WTC11 (cell line): Measurements from ENCODE around the gene CD28. TPM values are rescaled to one million over a fixed set of nuclear protein-coding genes. Genes with fewer than 3 reads are reported as not detected.

Experiments used
- ATAC-seq: fragments of 200-7000 bp; cut with Tn5 transposase; 2 replicates; pipeline ENCODE4 v1.10.0; 2021; ENCODE audit warnings: mild to moderate bottlenecking, moderate library complexity
- CTCF ChIA-PET: fragments of 300-600 bp; sonication (Branson Sonifier 250); formaldehyde crosslinking; loops from one replicate; lab custom pipeline; 2021; ENCODE audit warnings: antibody characterized with exemption; lab: Charles Lee
- POLR2A ChIA-PET: fragments of 350-600 bp; sonication (Branson Sonifier 250); formaldehyde crosslinking; loops from one replicate; lab custom pipeline; 2021; ENCODE audit warnings: antibody characterized with exemption; lab: Charles Lee
- DNase-seq: peaks from one replicate; pipeline ENCODE4 v3.0.0; 2021; ENCODE audit warnings: low spot score
- H3K27ac Mint-ChIP-seq: 2 replicates; pipeline ENCODE4 v1.8.0; 2021; ENCODE audit warnings: mixed read lengths
- H3K27me3 Mint-ChIP-seq: 2 replicates; pipeline ENCODE4 v1.8.0; 2021; ENCODE audit warnings: low read depth, mild to moderate bottlenecking, moderate library complexity, mixed read lengths
- H3K36me3 Mint-ChIP-seq: 2 replicates; pipeline ENCODE4 v1.8.0; 2021; ENCODE audit warnings: mixed read lengths
- H3K4me1 Mint-ChIP-seq: 2 replicates; pipeline ENCODE4 v1.8.0; 2022; ENCODE audit warnings: mixed read lengths
- H3K4me3 Mint-ChIP-seq: 2 replicates; pipeline ENCODE4 v1.8.0; 2021; ENCODE audit warnings: mild to moderate bottlenecking, moderate library complexity, mixed read lengths
- H3K9me3 Mint-ChIP-seq: 2 replicates; pipeline ENCODE4 v1.8.0; 2021; ENCODE audit warnings: mixed read lengths
- ESRRA ChIP-seq: sonication (generic); formaldehyde crosslinking; IDR thresholded peaks from 2 replicates; pipeline ENCODE4 v1.8.1; 2022; ENCODE audit warnings: mild to moderate bottlenecking, missing genetic modification reagents, borderline replicate concordance
- ETV6 ChIP-seq: sonication (generic); formaldehyde crosslinking; IDR thresholded peaks from 2 replicates; pipeline ENCODE4 v1.8.1; 2022; ENCODE audit warnings: mild to moderate bottlenecking, missing genetic modification reagents
- GTF2I ChIP-seq: fragments of 250-450 bp; sonication (Bioruptor Pico); conservative IDR thresholded peaks from 2 replicates; pipeline ENCODE4 v1.4.0; 2021; ENCODE audit warnings: mild to moderate bottlenecking
- KAT7 ChIP-seq: sonication (generic); formaldehyde crosslinking; IDR thresholded peaks from 2 replicates; pipeline ENCODE4 v1.8.1; 2023; ENCODE audit warnings: missing genetic modification reagents, mild to moderate bottlenecking, borderline replicate concordance
- NFYB ChIP-seq: sonication (generic); formaldehyde crosslinking; conservative IDR thresholded peaks from 2 replicates; pipeline ENCODE4 v1.8.0; 2022; ENCODE audit warnings: low read depth, missing genetic modification reagents
- NR1H2 ChIP-seq: sonication (generic); formaldehyde crosslinking; IDR thresholded peaks from 2 replicates; pipeline ENCODE4 v1.9.0; 2021; ENCODE audit warnings: mild to moderate bottlenecking, moderate library complexity, missing genetic modification reagents
- PRRX2 ChIP-seq: fragments of 250-450 bp; sonication (Bioruptor Pico); IDR thresholded peaks from 2 replicates; pipeline ENCODE4 v1.8.0; 2021; ENCODE audit warnings: mild to moderate bottlenecking
- SMAD4 ChIP-seq: sonication (generic); formaldehyde crosslinking; IDR thresholded peaks from 2 replicates; pipeline ENCODE4 v1.8.0; 2022; ENCODE audit warnings: mild to moderate bottlenecking, missing genetic modification reagents
- SOX15 ChIP-seq: fragments of 250-450 bp; sonication (Bioruptor Pico); IDR thresholded peaks from 2 replicates; pipeline ENCODE4 v1.9.0; 2021; ENCODE audit warnings: mild to moderate bottlenecking
- ZNF121 ChIP-seq: sonication (generic); formaldehyde crosslinking; IDR thresholded peaks from 2 replicates; pipeline ENCODE4 v1.8.0; 2023; ENCODE audit warnings: missing genetic modification reagents
- ZNF317 ChIP-seq: sonication (generic); formaldehyde crosslinking; IDR thresholded peaks from 2 replicates; pipeline ENCODE4 v1.8.1; 2023; ENCODE audit warnings: low read depth, mild to moderate bottlenecking, moderate library complexity, missing genetic modification reagents, borderline replicate concordance
- ZNF416 ChIP-seq: fragments of 250-450 bp; sonication (Bioruptor Pico); IDR thresholded peaks from 2 replicates; pipeline ENCODE4 v1.9.0; 2021; ENCODE audit warnings: mild to moderate bottlenecking, inconsistent platforms
- total RNA-seq: library from RNA; stranded (reverse); gene quantifications from 3 replicates; pipeline ENCODE4 v1.2.3, GENCODE V29; 2021
- TF ChIP-seq, protein P1 (sequence below): fragments of 250-450 bp; sonication (Bioruptor Pico); IDR thresholded peaks from 2 replicates; pipeline ENCODE4 v1.9.0; 2021; ENCODE audit warnings: moderate library complexity, mild to moderate bottlenecking, inconsistent platforms, borderline replicate concordance
- TF ChIP-seq, protein P2 (sequence below): sonication (generic); formaldehyde crosslinking; IDR thresholded peaks from 2 replicates; pipeline ENCODE4 v1.8.1; 2023; ENCODE audit warnings: mild to moderate bottlenecking, missing genetic modification reagents, moderate library complexity
- TF ChIP-seq, protein P3 (sequence below): fragments of 250-450 bp; sonication (Bioruptor Pico); IDR thresholded peaks from 2 replicates; pipeline ENCODE4 v1.9.0; 2021; ENCODE audit warnings: mild to moderate bottlenecking
- TF ChIP-seq, protein P4 (sequence below): sonication (generic); formaldehyde crosslinking; IDR thresholded peaks from 2 replicates; pipeline ENCODE4 v1.8.1; 2022; ENCODE audit warnings: low read depth, mild to moderate bottlenecking, moderate library complexity, missing genetic modification reagents, borderline replicate concordance
- TF ChIP-seq, protein P5 (sequence below): sonication (generic); formaldehyde crosslinking; IDR thresholded peaks from 2 replicates; pipeline ENCODE4 v1.8.0; 2022; ENCODE audit warnings: missing genetic modification reagents
- TF ChIP-seq, protein P6 (sequence below): sonication (generic); formaldehyde crosslinking; IDR thresholded peaks from 2 replicates; pipeline ENCODE4 v1.8.1; 2023; ENCODE audit warnings: mild to moderate bottlenecking, missing genetic modification reagents, moderate library complexity
- TF ChIP-seq, protein P7 (sequence below): sonication (generic); formaldehyde crosslinking; IDR thresholded peaks from 2 replicates; pipeline ENCODE4 v1.8.0; 2022; ENCODE audit warnings: mild to moderate bottlenecking, missing genetic modification reagents
- TF ChIP-seq, protein P8 (sequence below): fragments of 250-450 bp; sonication (Bioruptor Pico); IDR thresholded peaks from 2 replicates; pipeline ENCODE4 v2.1.2; 2022; ENCODE audit warnings: mild to moderate bottlenecking, moderate library complexity
- TF ChIP-seq, protein P9 (sequence below): fragments of 250-450 bp; sonication (Bioruptor Pico); conservative IDR thresholded peaks from 2 replicates; pipeline ENCODE4 v1.9.0; 2021; ENCODE audit warnings: mild to moderate bottlenecking

CD28 gene
- total RNA-seq, 1 experiment from 2014 or later = 0.11 TPM

DNA sequence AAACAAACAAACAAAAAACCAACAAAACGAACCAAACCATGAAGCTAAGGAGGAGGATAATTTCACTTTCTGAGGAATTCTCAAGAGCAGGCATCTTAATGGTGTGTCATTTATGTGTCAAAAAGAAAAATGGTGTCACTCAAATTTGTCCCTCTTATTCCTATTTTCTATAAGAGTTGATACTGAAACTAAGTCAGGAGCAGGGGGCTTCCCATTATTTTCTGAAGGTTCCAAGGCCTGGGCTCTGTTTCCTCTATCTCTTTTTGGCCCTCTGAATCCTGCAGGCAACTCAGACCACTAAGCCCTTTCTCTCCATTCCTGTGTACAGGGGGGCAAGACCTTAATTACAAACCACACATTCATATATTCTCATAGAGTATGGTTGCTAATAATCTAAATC, 44.0 kb upstream of the CD28 start (continued):
- TF ChIP-seq, protein P1, sequence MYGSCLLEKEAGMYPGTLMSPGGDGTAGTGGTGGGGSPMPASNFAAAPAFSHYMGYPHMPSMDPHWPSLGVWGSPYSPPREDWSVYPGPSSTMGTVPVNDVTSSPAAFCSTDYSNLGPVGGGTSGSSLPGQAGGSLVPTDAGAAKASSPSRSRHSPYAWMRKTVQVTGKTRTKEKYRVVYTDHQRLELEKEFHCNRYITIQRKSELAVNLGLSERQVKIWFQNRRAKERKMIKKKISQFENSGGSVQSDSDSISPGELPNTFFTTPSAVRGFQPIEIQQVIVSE (CRISPR knock-in tag) = no peak
- TF ChIP-seq, protein P2, sequence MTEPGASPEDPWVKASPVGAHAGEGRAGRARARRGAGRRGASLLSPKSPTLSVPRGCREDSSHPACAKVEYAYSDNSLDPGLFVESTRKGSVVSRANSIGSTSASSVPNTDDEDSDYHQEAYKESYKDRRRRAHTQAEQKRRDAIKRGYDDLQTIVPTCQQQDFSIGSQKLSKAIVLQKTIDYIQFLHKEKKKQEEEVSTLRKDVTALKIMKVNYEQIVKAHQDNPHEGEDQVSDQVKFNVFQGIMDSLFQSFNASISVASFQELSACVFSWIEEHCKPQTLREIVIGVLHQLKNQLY = no peak
- TF ChIP-seq GTF2I = no peak
- TF ChIP-seq, protein P3, sequence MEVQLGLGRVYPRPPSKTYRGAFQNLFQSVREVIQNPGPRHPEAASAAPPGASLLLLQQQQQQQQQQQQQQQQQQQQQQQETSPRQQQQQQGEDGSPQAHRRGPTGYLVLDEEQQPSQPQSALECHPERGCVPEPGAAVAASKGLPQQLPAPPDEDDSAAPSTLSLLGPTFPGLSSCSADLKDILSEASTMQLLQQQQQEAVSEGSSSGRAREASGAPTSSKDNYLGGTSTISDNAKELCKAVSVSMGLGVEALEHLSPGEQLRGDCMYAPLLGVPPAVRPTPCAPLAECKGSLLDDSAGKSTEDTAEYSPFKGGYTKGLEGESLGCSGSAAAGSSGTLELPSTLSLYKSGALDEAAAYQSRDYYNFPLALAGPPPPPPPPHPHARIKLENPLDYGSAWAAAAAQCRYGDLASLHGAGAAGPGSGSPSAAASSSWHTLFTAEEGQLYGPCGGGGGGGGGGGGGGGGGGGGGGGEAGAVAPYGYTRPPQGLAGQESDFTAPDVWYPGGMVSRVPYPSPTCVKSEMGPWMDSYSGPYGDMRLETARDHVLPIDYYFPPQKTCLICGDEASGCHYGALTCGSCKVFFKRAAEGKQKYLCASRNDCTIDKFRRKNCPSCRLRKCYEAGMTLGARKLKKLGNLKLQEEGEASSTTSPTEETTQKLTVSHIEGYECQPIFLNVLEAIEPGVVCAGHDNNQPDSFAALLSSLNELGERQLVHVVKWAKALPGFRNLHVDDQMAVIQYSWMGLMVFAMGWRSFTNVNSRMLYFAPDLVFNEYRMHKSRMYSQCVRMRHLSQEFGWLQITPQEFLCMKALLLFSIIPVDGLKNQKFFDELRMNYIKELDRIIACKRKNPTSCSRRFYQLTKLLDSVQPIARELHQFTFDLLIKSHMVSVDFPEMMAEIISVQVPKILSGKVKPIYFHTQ (CRISPR knock-in tag) = no peak
- TF ChIP-seq ZNF121 = no peak
- TF ChIP-seq KAT7 (CRISPR knock-in tag) = no peak
- TF ChIP-seq, protein P4, sequence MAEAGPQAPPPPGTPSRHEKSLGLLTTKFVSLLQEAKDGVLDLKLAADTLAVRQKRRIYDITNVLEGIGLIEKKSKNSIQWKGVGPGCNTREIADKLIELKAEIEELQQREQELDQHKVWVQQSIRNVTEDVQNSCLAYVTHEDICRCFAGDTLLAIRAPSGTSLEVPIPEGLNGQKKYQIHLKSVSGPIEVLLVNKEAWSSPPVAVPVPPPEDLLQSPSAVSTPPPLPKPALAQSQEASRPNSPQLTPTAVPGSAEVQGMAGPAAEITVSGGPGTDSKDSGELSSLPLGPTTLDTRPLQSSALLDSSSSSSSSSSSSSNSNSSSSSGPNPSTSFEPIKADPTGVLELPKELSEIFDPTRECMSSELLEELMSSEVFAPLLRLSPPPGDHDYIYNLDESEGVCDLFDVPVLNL (CRISPR knock-in tag) = no peak
- TF ChIP-seq, protein P5, sequence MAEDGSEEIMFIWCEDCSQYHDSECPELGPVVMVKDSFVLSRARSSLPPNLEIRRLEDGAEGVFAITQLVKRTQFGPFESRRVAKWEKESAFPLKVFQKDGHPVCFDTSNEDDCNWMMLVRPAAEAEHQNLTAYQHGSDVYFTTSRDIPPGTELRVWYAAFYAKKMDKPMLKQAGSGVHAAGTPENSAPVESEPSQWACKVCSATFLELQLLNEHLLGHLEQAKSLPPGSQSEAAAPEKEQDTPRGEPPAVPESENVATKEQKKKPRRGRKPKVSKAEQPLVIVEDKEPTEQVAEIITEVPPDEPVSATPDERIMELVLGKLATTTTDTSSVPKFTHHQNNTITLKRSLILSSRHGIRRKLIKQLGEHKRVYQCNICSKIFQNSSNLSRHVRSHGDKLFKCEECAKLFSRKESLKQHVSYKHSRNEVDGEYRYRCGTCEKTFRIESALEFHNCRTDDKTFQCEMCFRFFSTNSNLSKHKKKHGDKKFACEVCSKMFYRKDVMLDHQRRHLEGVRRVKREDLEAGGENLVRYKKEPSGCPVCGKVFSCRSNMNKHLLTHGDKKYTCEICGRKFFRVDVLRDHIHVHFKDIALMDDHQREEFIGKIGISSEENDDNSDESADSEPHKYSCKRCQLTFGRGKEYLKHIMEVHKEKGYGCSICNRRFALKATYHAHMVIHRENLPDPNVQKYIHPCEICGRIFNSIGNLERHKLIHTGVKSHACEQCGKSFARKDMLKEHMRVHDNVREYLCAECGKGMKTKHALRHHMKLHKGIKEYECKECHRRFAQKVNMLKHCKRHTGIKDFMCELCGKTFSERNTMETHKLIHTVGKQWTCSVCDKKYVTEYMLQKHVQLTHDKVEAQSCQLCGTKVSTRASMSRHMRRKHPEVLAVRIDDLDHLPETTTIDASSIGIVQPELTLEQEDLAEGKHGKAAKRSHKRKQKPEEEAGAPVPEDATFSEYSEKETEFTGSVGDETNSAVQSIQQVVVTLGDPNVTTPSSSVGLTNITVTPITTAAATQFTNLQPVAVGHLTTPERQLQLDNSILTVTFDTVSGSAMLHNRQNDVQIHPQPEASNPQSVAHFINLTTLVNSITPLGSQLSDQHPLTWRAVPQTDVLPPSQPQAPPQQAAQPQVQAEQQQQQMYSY (CRISPR knock-in tag) = no peak
- TF ChIP-seq, protein P6, sequence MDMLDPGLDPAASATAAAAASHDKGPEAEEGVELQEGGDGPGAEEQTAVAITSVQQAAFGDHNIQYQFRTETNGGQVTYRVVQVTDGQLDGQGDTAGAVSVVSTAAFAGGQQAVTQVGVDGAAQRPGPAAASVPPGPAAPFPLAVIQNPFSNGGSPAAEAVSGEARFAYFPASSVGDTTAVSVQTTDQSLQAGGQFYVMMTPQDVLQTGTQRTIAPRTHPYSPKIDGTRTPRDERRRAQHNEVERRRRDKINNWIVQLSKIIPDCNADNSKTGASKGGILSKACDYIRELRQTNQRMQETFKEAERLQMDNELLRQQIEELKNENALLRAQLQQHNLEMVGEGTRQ (CRISPR knock-in tag) = no peak
- no peak for TF ChIP-seq ZNF317 (CRISPR knock-in tag)
- TF ChIP-seq, protein P7, sequence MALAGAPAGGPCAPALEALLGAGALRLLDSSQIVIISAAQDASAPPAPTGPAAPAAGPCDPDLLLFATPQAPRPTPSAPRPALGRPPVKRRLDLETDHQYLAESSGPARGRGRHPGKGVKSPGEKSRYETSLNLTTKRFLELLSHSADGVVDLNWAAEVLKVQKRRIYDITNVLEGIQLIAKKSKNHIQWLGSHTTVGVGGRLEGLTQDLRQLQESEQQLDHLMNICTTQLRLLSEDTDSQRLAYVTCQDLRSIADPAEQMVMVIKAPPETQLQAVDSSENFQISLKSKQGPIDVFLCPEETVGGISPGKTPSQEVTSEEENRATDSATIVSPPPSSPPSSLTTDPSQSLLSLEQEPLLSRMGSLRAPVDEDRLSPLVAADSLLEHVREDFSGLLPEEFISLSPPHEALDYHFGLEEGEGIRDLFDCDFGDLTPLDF (CRISPR knock-in tag) = no peak

DNA sequence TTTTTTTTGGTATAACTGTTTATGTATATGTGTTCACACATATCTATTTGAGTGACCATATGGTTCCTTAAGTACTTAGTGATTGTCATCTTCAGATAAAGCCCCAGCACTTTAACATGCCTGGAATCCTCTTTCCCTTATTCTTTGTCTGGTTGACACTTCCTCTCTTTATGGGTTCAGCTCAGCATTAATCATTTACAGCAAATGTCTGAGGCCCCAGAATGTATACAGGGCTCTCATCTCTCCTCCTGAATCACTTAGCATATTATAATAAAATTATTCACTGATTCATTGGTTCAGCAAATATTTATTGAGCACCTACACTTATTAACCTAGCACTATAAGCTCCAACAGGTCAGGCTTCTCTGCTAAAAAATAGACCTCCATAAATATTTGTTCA, 43.5 kb upstream of the CD28 start:
- Mint-ChIP-seq H3K36me3 (no peaks in the 10 kb centered on the region), H3K27me3 (no peaks in the 10 kb centered on the region), H3K4me3 (no peak overlapping the region), H3K27ac (no peak overlapping the region), H3K4me1 (peaks cover 37% of the 10 kb centered on the region), H3K9me3 (no peaks in the 10 kb centered on the region)
- ChIA-PET CTCF (no interaction called here), POLR2A (no interaction called here)
- ATAC-seq (no peak), DNase-seq (no peak)
- TF ChIP-seq ZNF416 = no peak
- no peak for TF ChIP-seq ETV6
- TF ChIP-seq NR1H2 = no peak
- TF ChIP-seq, protein P8, sequence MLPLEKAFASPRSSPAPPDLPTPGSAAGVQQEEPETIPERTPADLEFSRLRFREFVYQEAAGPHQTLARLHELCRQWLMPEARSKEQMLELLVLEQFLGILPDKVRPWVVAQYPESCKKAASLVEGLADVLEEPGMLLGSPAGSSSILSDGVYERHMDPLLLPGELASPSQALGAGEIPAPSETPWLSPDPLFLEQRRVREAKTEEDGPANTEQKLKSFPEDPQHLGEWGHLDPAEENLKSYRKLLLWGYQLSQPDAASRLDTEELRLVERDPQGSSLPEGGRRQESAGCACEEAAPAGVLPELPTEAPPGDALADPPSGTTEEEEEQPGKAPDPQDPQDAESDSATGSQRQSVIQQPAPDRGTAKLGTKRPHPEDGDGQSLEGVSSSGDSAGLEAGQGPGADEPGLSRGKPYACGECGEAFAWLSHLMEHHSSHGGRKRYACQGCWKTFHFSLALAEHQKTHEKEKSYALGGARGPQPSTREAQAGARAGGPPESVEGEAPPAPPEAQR = no peak
- TF ChIP-seq SOX15 (CRISPR knock-in tag) = no peak
- TF ChIP-seq, protein P9, sequence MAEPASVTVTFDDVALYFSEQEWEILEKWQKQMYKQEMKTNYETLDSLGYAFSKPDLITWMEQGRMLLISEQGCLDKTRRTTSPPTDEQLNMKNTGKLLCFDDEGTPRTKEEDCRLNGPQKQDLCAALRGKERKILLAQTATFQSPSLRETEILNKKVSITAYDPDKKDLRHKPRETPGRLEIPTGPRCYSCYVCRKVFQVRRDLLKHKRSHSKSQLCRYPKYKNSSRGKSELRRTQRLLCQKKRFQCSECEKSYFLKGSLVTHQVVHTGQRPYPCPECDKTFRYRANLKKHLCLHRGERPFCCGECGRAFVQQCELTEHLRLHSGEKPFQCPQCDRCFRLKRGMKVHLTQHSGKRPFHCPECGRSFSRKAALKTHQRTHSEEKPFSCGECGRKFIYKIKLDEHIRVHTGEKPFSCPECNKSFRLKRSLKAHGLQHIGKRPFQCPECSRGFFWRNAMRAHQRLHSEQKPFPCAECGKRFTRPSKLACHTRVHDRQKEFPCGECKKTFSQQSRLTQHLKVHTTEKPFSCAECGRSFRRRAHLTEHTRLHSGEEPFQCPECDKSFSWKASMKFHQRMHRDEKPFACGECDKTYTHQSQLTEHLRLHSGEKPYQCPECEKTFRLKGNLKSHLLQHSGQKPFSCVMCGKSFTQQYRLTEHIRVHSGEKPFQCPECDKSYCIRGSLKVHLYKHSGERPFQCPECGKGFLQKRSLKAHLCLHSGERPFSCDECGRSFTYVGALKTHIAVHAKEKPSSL (CRISPR knock-in tag) = no peak
- TF ChIP-seq ESRRA (CRISPR knock-in tag) = no peak
- no peak for TF ChIP-seq SMAD4 (CRISPR knock-in tag)
- TF ChIP-seq, protein P2 = no peak
- no peak for TF ChIP-seq PRRX2 (CRISPR knock-in tag)
- no peak for TF ChIP-seq NFYB (CRISPR knock-in tag)
